ENCODE data around the gene POT1.

POT1 gene

GRCh38 chr7:124801330-124801895, 128.2 kb downstream of the POT1 start:
- peaks cover 19% of the 10 kb centered on the region for H3K27me3 Mint-ChIP-seq
- peaks cover 2% of the 10 kb centered on the region for H3K9me3 Mint-ChIP-seq
- H3K27ac Mint-ChIP-seq = no peak overlapping the region
- no peaks in the 10 kb centered on the region for H3K36me3 Mint-ChIP-seq (ENCODE audit: low read depth)
- no peaks in the 10 kb centered on the region for H3K4me1 Mint-ChIP-seq (ENCODE audit: low read depth)
- no peak overlapping the region for H3K4me3 Mint-ChIP-seq

- H3K4me3 Mint-ChIP-seq = no peak overlapping the region
These were observed 129.2 kb downstream of the POT1 start for GRCh38 chr7:124800386-124800785.

DNA sequence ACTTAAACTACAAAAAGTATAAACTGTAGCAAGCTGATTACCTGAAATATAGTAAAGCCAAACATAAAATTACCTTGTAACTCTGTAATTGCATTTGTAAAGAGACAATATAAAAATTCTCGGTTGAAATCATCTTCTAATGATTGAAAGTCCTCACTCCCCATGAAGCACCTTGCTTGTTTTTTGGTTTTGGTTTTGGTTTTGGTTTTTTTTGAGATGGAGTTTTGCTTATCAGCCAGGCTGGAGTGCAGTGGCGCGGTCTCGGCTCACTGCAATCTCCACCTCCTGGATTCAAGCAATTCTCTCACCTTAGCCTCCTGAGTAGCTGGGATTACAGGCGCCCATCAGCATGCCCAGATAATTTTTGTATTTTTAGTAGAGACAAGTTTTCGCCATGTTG, 130.2 kb downstream of the POT1 start:
- peaks cover 9% of the 10 kb centered on the region for H3K9me3 Mint-ChIP-seq
- no peaks in the 10 kb centered on the region for H3K36me3 Mint-ChIP-seq (ENCODE audit: low read depth)
- no peak overlapping the region for H3K4me3 Mint-ChIP-seq
- H3K27me3 Mint-ChIP-seq = peaks cover 20% of the 10 kb centered on the region
- H3K4me1 Mint-ChIP-seq (ENCODE audit: low read depth) = no peaks in the 10 kb centered on the region
- H3K27ac Mint-ChIP-seq = no peak overlapping the region

More at GRCh38 chr7:124800386-124800785, 129.2 kb downstream of the POT1 start:
- H3K9me3 Mint-ChIP-seq = peaks cover 9% of the 10 kb centered on the region
- H3K27me3 Mint-ChIP-seq = peaks cover 20% of the 10 kb centered on the region
- H3K27ac Mint-ChIP-seq = no peak overlapping the region
- no peaks in the 10 kb centered on the region for H3K36me3 Mint-ChIP-seq (ENCODE audit: low read depth)
- H3K4me1 Mint-ChIP-seq (ENCODE audit: low read depth) = no peaks in the 10 kb centered on the region

DNA sequence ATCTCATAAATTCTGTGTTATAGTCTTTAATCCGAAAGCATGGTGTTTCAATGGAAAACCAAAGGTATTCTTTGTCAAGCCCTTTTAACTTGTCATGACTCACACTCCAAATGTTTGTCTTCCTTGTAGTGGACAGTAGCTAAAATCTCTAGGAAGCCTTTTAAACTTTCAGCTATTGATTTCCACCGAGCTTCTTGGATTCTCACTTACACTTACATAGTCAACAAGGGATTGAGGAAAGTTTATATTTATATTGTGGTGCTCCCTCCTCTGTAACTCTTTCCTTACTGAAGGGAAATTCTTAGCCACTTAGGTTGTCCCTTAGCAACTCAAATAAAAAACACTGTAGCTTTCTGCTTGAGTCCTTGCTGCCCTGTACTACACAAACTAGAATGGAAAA, 132.9 kb downstream of the POT1 start:
- Mint-ChIP-seq H3K27me3 (peaks cover 24% of the 10 kb centered on the region), H3K36me3 (ENCODE audit: low read depth) (no peaks in the 10 kb centered on the region), H3K4me1 (ENCODE audit: low read depth) (no peaks in the 10 kb centered on the region), H3K9me3 (peaks cover 9% of the 10 kb centered on the region), H3K27ac (no peak overlapping the region), H3K4me3 (no peak overlapping the region)

GRCh38 chr7:124792696-124793095, 136.9 kb downstream of the POT1 start:
- H3K4me3 Mint-ChIP-seq = no peak overlapping the region
- no peaks in the 10 kb centered on the region for H3K36me3 Mint-ChIP-seq (ENCODE audit: low read depth)
- H3K4me1 Mint-ChIP-seq (ENCODE audit: low read depth) = no peaks in the 10 kb centered on the region
- peaks cover 9% of the 10 kb centered on the region for H3K9me3 Mint-ChIP-seq
- no peak overlapping the region for H3K27ac Mint-ChIP-seq
- H3K27me3 Mint-ChIP-seq = peaks cover 36% of the 10 kb centered on the region

DNA sequence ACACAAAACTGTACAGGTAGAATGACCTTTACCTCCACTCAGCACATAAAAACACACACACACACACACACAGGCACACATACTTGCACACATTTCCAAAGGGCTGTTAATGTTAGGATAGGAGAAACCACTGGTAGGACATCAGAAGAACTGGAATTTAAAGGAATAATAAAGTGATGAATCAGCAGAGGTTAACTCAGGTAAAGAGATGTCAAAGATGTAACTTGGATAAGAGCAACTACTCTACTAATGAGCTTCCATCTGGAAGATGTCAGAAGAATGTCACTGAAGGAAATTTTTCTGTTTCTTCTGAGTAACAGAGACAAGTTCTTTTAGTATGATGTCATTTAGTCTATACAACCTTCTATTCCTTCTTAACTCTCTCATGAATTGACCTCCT, 137.6 kb downstream of the POT1 start:
- Mint-ChIP-seq H3K36me3 (ENCODE audit: low read depth) (no peaks in the 10 kb centered on the region), H3K9me3 (peaks cover 9% of the 10 kb centered on the region), H3K27ac (no peak overlapping the region), H3K4me1 (ENCODE audit: low read depth) (no peaks in the 10 kb centered on the region), H3K4me3 (no peak overlapping the region), H3K27me3 (peaks cover 42% of the 10 kb centered on the region)

GRCh38 chr7:124791426-124791825, 138.2 kb downstream of the POT1 start:
- Mint-ChIP-seq H3K27me3 (peaks cover 40% of the 10 kb centered on the region), H3K9me3 (peaks cover 7% of the 10 kb centered on the region), H3K27ac (no peak overlapping the region), H3K36me3 (ENCODE audit: low read depth) (no peaks in the 10 kb centered on the region), H3K4me1 (ENCODE audit: low read depth) (no peaks in the 10 kb centered on the region), H3K4me3 (no peak overlapping the region)

DNA sequence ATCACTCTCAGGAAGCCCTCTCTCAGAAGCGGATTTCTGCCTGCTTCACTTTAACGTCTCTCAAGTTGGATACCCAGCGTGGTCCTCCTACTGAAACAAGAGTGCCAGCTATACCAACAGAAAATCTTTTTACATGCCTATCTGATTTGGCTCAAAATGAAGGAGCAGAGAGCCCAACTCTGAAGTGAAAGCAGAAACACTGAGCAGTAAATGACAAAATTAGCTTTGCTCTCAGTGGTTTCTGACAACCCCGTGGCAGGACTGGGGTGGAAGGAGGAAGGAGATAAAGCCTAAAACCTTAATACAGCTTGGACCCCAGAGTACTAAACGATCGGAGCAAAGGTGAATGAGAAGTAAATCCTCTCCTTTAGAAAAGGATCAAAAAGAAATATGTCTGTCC, 139.0 kb downstream of the POT1 start:
- Mint-ChIP-seq H3K4me3 (no peak overlapping the region), H3K27ac (no peak overlapping the region), H3K27me3 (peaks cover 45% of the 10 kb centered on the region), H3K9me3 (no peaks in the 10 kb centered on the region), H3K4me1 (ENCODE audit: low read depth) (no peaks in the 10 kb centered on the region), H3K36me3 (ENCODE audit: low read depth) (no peaks in the 10 kb centered on the region)

GRCh38 chr7:124785994-124786393, 143.6 kb downstream of the POT1 start:
- no peak overlapping the region for H3K4me3 Mint-ChIP-seq
- no peaks in the 10 kb centered on the region for H3K4me1 Mint-ChIP-seq (ENCODE audit: low read depth)
- peaks cover 36% of the 10 kb centered on the region for H3K27me3 Mint-ChIP-seq
- H3K9me3 Mint-ChIP-seq = no peaks in the 10 kb centered on the region
- H3K36me3 Mint-ChIP-seq (ENCODE audit: low read depth) = no peaks in the 10 kb centered on the region
- no peak overlapping the region for H3K27ac Mint-ChIP-seq

DNA sequence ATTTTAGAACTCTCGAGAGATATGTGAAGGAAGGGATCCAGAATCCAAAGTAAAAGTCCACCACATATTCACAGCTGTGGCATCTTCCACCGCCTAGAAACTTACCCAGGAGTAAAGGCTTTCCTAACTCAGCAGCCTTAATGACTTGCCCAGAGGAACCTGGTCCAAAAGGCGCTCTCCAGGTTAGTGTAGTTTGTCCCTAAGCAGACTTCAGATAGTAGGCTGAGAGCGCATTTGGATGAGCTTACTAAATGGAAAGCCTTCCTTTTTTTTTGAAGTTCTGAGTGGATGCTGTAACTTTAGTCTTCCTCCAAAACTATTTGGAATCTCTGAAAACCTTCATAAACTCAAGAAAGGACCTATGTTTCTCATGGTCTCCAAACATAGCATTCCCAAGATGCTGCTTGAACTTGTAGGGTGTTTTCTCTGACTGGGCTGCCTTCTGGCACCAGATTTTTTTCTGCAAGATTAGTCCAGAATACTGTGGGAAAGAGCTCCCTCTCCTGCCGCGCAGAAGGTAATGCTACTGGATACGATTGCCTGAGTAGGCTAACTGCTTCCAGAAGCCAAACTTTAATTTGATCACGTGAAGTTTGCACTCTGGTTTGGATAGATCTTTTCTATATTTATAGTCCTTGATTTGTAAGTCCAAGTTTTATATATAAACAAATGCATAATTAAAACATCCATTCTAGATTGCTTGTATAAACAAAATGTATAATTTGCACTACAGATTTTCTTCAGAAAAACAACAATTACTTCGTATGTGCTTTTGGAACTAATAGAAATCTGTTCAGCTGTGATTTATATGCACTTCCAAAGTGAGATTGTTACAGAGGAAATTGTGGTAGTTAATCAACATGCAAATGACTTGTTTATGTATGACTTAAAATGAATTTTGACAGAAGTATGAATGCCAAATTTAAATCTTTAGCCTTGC, 144.5 kb downstream of the POT1 start:
- no peaks in the 10 kb centered on the region for H3K9me3 Mint-ChIP-seq

GRCh38 chr7:124783271-124783670, 146.4 kb downstream of the POT1 start:
- H3K36me3 Mint-ChIP-seq (ENCODE audit: low read depth) = no peaks in the 10 kb centered on the region
- no peaks in the 10 kb centered on the region for H3K9me3 Mint-ChIP-seq
- H3K4me1 Mint-ChIP-seq (ENCODE audit: low read depth) = no peaks in the 10 kb centered on the region
- H3K4me3 Mint-ChIP-seq = no peak overlapping the region
- H3K27ac Mint-ChIP-seq = no peak overlapping the region
- peaks cover 26% of the 10 kb centered on the region for H3K27me3 Mint-ChIP-seq

More for the DNA sequence above, 144.5 kb downstream of the POT1 start:
- Mint-ChIP-seq H3K4me1 (ENCODE audit: low read depth) (no peaks in the 10 kb centered on the region), H3K27ac (no peak overlapping the region), H3K36me3 (ENCODE audit: low read depth) (no peaks in the 10 kb centered on the region), H3K27me3 (peaks cover 31% of the 10 kb centered on the region), H3K4me3 (no peak overlapping the region)

- Mint-ChIP-seq H3K4me3 (no peak overlapping the region), H3K27me3 (peaks cover 27% of the 10 kb centered on the region), H3K4me1 (ENCODE audit: low read depth) (no peaks in the 10 kb centered on the region), H3K27ac (no peak overlapping the region), H3K36me3 (ENCODE audit: low read depth) (no peaks in the 10 kb centered on the region), H3K9me3 (no peaks in the 10 kb centered on the region)
These were observed 147.5 kb downstream of the POT1 start for GRCh38 chr7:124781907-124782734.

- Mint-ChIP-seq H3K27ac (no peak overlapping the region), H3K4me3 (no peak overlapping the region), H3K36me3 (ENCODE audit: low read depth) (no peaks in the 10 kb centered on the region), H3K4me1 (ENCODE audit: low read depth) (no peaks in the 10 kb centered on the region), H3K9me3 (no peaks in the 10 kb centered on the region), H3K27me3 (peaks cover 27% of the 10 kb centered on the region)
These were observed 148.2 kb downstream of the POT1 start for GRCh38 chr7:124781418-124781817.

GRCh38 chr7:124780608-124781007, 149.0 kb downstream of the POT1 start:
- H3K9me3 Mint-ChIP-seq = no peaks in the 10 kb centered on the region
- H3K4me3 Mint-ChIP-seq = no peak overlapping the region
- H3K36me3 Mint-ChIP-seq (ENCODE audit: low read depth) = no peaks in the 10 kb centered on the region
- H3K27ac Mint-ChIP-seq = no peak overlapping the region
- peaks cover 20% of the 10 kb centered on the region for H3K27me3 Mint-ChIP-seq
- no peaks in the 10 kb centered on the region for H3K4me1 Mint-ChIP-seq (ENCODE audit: low read depth)

DNA sequence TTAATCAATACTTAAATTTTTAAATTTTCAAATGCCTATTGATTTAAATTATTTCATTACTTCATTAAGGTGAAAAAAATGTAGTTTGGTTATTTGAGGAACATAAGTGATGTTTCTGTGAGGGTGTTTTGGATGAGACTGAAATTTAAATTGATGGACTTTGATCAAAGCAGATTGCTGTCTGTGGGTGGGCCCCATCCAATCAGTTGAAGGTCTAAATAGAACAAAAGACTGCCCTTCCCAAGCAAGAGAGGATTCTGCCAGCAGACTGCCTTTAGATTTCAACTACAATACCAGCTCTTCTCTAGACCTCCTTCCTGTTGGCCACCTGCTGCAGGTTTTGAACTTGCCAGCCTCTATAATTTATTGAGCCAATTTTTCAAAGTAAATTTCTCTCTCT, 149.6 kb downstream of the POT1 start:
- H3K27ac Mint-ChIP-seq = no peak overlapping the region
- H3K9me3 Mint-ChIP-seq = no peaks in the 10 kb centered on the region
- no peaks in the 10 kb centered on the region for H3K36me3 Mint-ChIP-seq (ENCODE audit: low read depth)
- peaks cover 18% of the 10 kb centered on the region for H3K27me3 Mint-ChIP-seq
- no peaks in the 10 kb centered on the region for H3K4me1 Mint-ChIP-seq (ENCODE audit: low read depth)
- no peak overlapping the region for H3K4me3 Mint-ChIP-seq
